Spleen (tissue), 7 donors: ENCODE measurements around the gene KARS1.

Experiments
- POLR2A ChIP-seq, 3 donors: fragments of 450-650 bp; IDR thresholded peaks; one replicate each; pipeline ENCODE4 v1.5.1; 2017; ENCODE audit warnings: antibody characterized with exemption in 3 of 3, mild to moderate bottlenecking in 1 of 3
- TF ChIP-seq, protein P1 (sequence below), 11 experiments: fragments of 200-600 bp in 7 of 11; fragments of 450-650 bp in 4 of 11; sonication (generic) in 4 of 11; IDR thresholded peaks in 8 of 11; conservative IDR thresholded peaks in 3 of 11; 1 replicate in 7 of 11; 2 replicates in 4 of 11; pipeline versions ENCODE4 v1.4.0 to v1.8.0; 2016 to 2021; ENCODE audit warnings: antibody characterized with exemption in 11 of 11, inconsistent platforms in 4 of 11, mild to moderate bottlenecking in 1 of 11
- donor health status: DM: no; HTN: no; CAD: no; lungs with moderate emphysema.
- donor health status: DM: no; HTN: no; CAD: no.
- donor health status: DM: no; HTN: no; CAD: no.

DNA sequence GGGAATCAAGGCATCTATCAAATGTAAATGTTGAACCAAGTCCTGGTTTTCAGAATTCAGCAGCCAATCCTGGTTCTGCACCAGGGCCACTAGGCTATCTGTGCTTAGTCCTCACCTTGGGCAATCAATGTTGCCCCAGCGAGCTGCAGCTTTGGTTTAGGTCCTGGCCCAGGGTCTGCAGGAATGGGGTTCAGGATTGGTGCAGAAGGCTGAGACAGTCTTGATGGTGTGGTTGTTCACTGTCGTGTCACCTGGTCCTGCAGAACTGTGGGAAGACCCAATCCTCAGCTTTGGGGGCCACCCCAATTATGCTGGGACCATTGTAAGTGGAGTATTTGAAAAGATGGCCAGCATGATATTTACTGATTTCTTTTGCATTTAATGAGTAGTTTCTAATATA, 10.7 kb upstream of the KARS1 start:
- TF ChIP-seq, protein P1, sequence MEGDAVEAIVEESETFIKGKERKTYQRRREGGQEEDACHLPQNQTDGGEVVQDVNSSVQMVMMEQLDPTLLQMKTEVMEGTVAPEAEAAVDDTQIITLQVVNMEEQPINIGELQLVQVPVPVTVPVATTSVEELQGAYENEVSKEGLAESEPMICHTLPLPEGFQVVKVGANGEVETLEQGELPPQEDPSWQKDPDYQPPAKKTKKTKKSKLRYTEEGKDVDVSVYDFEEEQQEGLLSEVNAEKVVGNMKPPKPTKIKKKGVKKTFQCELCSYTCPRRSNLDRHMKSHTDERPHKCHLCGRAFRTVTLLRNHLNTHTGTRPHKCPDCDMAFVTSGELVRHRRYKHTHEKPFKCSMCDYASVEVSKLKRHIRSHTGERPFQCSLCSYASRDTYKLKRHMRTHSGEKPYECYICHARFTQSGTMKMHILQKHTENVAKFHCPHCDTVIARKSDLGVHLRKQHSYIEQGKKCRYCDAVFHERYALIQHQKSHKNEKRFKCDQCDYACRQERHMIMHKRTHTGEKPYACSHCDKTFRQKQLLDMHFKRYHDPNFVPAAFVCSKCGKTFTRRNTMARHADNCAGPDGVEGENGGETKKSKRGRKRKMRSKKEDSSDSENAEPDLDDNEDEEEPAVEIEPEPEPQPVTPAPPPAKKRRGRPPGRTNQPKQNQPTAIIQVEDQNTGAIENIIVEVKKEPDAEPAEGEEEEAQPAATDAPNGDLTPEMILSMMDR (IDR thresholded peaks at IDR 0.05 in 8 of 11, conservative IDR thresholded peaks at IDR 0.05 in 3 of 11), result no peak
- no peak for TF ChIP-seq POLR2A (IDR thresholded peaks at IDR 0.05)
